GM18870 (cell line): Measurements from ENCODE around the gene TSPEAR.
"Not testable (repeated sequence)": the region's sequence is repeated elsewhere in the genome, so short reads cannot be mapped to it uniquely, and the experiment has no call there.

Experiments
- ATAC-seq: cut with Tn5 transposase; IDR thresholded peaks from one replicate; pipeline ENCODE4 v1.9.1; 2021; ENCODE audit warnings: moderate library complexity; ENCODE audit not compliant: unreplicated experiment

The TSPEAR gene

GRCh38 chr21:44656868-44657267 lies 54.5 kb downstream of the TSPEAR start:
- ATAC-seq = no peak

- no peak for ATAC-seq
Observed at GRCh38 chr21:44654576-44655175, 56.7 kb downstream of the TSPEAR start, which contains the start of gene KRTAP12-4. KRTAP12-4 (minus strand) TSS chr21:44654659; CDS start chr21:44654614, 45 bp downstream.

- ATAC-seq = no peak
Observed at GRCh38 chr21:44653656-44654575, 57.5 kb downstream of the TSPEAR start.

GRCh38 chr21:44653123-44653522 lies 58.2 kb downstream of the TSPEAR start:
- no peak for ATAC-seq

- ATAC-seq = no peak
Observed at GRCh38 chr21:44650973-44651675, 60.2 kb downstream of the TSPEAR start.

GRCh38 chr21:44650265-44650972 lies 61.0 kb downstream of the TSPEAR start:
- no peak for ATAC-seq

- no peak for ATAC-seq
Observed at GRCh38 chr21:44649521-44650100, 61.8 kb downstream of the TSPEAR start.

GRCh38 chr21:44648557-44649311 lies 62.6 kb downstream of the TSPEAR start:
- ATAC-seq = no peak

- no peak for ATAC-seq
Observed at GRCh38 chr21:44647222-44647552, 64.2 kb downstream of the TSPEAR start.

GRCh38 chr21:44646366-44647221 lies 64.8 kb downstream of the TSPEAR start, which contains the start of gene KRTAP10-11:
KRTAP10-11 (plus strand) TSS chr21:44646414; CDS start chr21:44646459, 45 bp downstream.
- not testable (repeated sequence) for ATAC-seq

GRCh38 chr21:44644878-44645277 lies 66.5 kb downstream of the TSPEAR start:
- no peak for ATAC-seq

GRCh38 chr21:44643741-44644310 lies 67.5 kb downstream of the TSPEAR start:
- ATAC-seq = no peak

- no peak for ATAC-seq
Observed at GRCh38 chr21:44640761-44641160, 70.6 kb downstream of the TSPEAR start.

GRCh38 chr21:44639331-44639655 lies 72.1 kb downstream of the TSPEAR start:
- ATAC-seq = no peak

- ATAC-seq = not testable (repeated sequence)
Observed at GRCh38 chr21:44638506-44639330, 72.7 kb downstream of the TSPEAR start.

GRCh38 chr21:44637851-44638348 lies 73.5 kb downstream of the TSPEAR start:
- not testable (repeated sequence) for ATAC-seq

GRCh38 chr21:44637018-44637850 lies 74.1 kb downstream of the TSPEAR start, which contains the start of gene KRTAP10-10:
KRTAP10-10 (plus strand) TSS chr21:44637356; CDS start chr21:44637418, 62 bp downstream.
- ATAC-seq = no peak
